Measurements from ENCODE around the gene ZFR2. TPM values are rescaled to one million over a fixed set of nuclear protein-coding genes. Genes with fewer than 3 reads are reported as not detected.

Gene ZFR2
- total and polyA plus RNA-seq, 10 of the 15 experiments (the other 5 are each of a cell fraction or from before 2014, with no cell fraction given) = 0.18 TPM; not detected in 9

DNA sequence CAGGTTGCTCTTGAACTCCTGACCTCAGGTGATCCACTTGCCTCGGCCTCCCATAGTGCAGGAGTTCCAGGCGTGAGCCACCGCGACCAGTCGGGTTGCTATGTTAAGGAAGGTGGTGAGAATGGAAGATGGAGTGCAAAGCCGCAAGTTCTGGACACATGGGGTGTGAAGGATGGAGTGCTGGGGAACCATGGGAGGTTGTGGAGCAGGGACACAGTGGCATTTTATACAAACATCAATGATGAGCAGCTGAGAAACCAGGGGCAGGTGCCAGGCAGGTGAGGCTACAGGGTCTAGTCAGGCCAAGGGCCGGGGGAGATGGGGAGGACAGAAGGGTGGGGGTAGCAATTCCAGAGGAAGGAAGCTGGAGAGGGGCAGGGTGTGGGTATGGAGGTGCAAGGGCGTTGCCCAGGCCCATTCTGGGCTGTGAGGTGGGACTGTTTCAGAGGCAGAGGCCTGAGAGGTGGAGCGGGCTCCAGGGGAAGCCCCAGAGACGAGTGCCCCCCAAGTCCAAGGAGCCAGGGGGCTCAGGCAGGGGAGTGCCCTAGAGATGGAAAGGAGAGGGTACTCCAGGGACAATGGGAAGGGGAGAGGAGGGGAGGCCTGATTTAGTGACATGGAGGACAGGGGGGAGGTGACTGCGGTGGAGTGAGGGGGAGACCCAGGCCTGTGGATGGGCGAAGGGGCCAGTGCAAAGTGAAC is 94.9 kb downstream of the ZFR2 start:
- no peak overlapping the region for H3K4me2 ChIP-seq (ENCODE audit: control insufficient read depth, insufficient read depth)
- no peak for FAIRE-seq
- no peak overlapping the region for H3K9ac ChIP-seq (ENCODE audit: control insufficient read depth, insufficient read depth, low read length)
- no peaks in the 10 kb centered on the region for H4K20me1 ChIP-seq (ENCODE audit: control insufficient read depth, insufficient read depth)
- no peak overlapping the region for H2AFZ ChIP-seq (ENCODE audit: control insufficient read depth, low read depth, low read length)
- TF ChIP-seq ASH2L (IDR thresholded peaks at IDR 0.05; ENCODE audit: borderline replicate concordance, low read depth) (no peak), IRF4 (IDR thresholded peaks at IDR 0.05; ENCODE audit: low read depth, low read length) (no peak), HCFC1 (IDR thresholded peaks at IDR 0.05; ENCODE audit: low read length) (no peak), ATF2 (IDR thresholded peaks at IDR 0.05; ENCODE audit: low read length) (no peak), GATAD2B (conservative IDR thresholded peaks at IDR 0.05; ENCODE audit: low read depth) (no peak), ZSCAN29 (IDR thresholded peaks at IDR 0.05) (no peak), CBFB (IDR thresholded peaks at IDR 0.05; ENCODE audit: low read depth) (no peak), RAD21 (IDR thresholded peaks at IDR 0.05; ENCODE audit: insufficient read depth, low read depth, low read length) (no peak), ZNF207 (IDR thresholded peaks at IDR 0.05; ENCODE audit: borderline replicate concordance) (no peak), KLF5 (IDR thresholded peaks at IDR 0.05; ENCODE audit: partially characterized antibody) (no peak), RB1 (IDR thresholded peaks at IDR 0.05; ENCODE audit: borderline replicate concordance) (no peak), BRCA1 (IDR thresholded peaks at IDR 0.05; ENCODE audit: low read depth, low read length) (no peak), BCL3 (IDR thresholded peaks at IDR 0.05; ENCODE audit: borderline replicate concordance, insufficient read depth, low read depth, low read length, poor library complexity, severe bottlenecking) (no peak), SUZ12 (IDR thresholded peaks at IDR 0.05; ENCODE audit: unreplicated experiment) (no peak), POLR2AphosphoS2 (IDR thresholded peaks at IDR 0.05; ENCODE audit: low read depth, low read length) (no peak), MYB (IDR thresholded peaks at IDR 0.05; ENCODE audit: borderline replicate concordance, low read depth, low read length) (no peak), PBX3 (IDR thresholded peaks at IDR 0.05; ENCODE audit: insufficient replicate concordance, low read depth, low read length) (no peak)
- no peak for DNase-seq (ENCODE audit: low read depth, low spot score)
- BruUV-seq (replicated peaks) = no TSS peak
- no peak overlapping the region for H3K4me3 ChIP-seq
- no peaks in the 10 kb centered on the region for H3K79me2 ChIP-seq (ENCODE audit: control insufficient read depth, insufficient read depth, low read length)
- no peaks in the 10 kb centered on the region for H3K4me1 ChIP-seq (ENCODE audit: control insufficient read depth, insufficient read depth, low read length)
- H3K9me3 ChIP-seq (replicated peaks; ENCODE audit: control insufficient read depth, insufficient read depth, low read length) = no peaks in the 10 kb centered on the region; the same call in 2 of the 3 replicates
- H3K36me3 ChIP-seq (ENCODE audit: control insufficient read depth in 2 of 2, insufficient read depth in 2 of 2, low read length in 1 of 2) = no peaks in the 10 kb centered on the region
- RAD21 ChIA-PET (ENCODE audit: unreplicated experiment) = no interaction called here
- SMC1A ChIA-PET (ENCODE audit: uncharacterized antibody, unreplicated experiment) = no interaction called here
- no peak for ATAC-seq
- POLR2A ChIA-PET = interaction anchor here (0.8 kb wide), 1 partner anchor 10 kb away, joined by 3 read pairs; no protein-coding TSS in a partner anchor
- CTCF ChIA-PET = no interaction called here
- in situ Hi-C loops (cut with MboI) (no loop called here), intact Hi-C loops (cut with micrococcal nuclease; ENCODE audit: unreplicated experiment) (no loop called here)
- H3K27me3 ChIP-seq (replicated peaks in 1 of 2; ENCODE audit: control insufficient read depth in 2 of 2, insufficient read depth in 2 of 2, low read length in 1 of 2) = no peaks in the 10 kb centered on the region
- no peak overlapping the region for H3K27ac ChIP-seq (ENCODE audit: control insufficient read depth, insufficient read depth)
- 59% methylated on average over 12 of the region's 12 CpGs for WGBS (ENCODE audit: insufficient coverage, insufficient replicate concordance, low lambda C conversion rate, missing lambda C conversion rate)
